Activated T-cell treated with anti-CD3 and anti-CD28 coated beads, Interleukin-2, amount 50 U/mL, for 72 hours (primary cell): ENCODE results near the gene CEL. TPM values are rescaled to one million over a fixed set of nuclear protein-coding genes. Genes with fewer than 3 reads are reported as not detected.

ENCODE experiments used
- ATAC-seq, 2 donors: fragments of 150-1000 bp; cut with Tn5 transposase; replicated peaks in 1 of 2; 2 replicates each; pipeline ENCODE4 v1.10.0; 2021; ENCODE audit warnings: moderate library complexity in 2 of 2, mild to moderate bottlenecking in 1 of 2
- DNase-seq, 2 donors: peaks; one replicate each; pipeline ENCODE4 v3.0.0; 2021 to 2022; ENCODE audit warnings: mixed read lengths in 1 of 2
- H3K27ac Mint-ChIP-seq: one replicate; pipeline ENCODE4 v1.8.0; 2022; ENCODE audit warnings: mild to moderate bottlenecking, moderate library complexity, mixed read lengths
- H3K27me3 Mint-ChIP-seq: one replicate; pipeline ENCODE4 v1.8.0; 2022; ENCODE audit warnings: low read depth, mixed read lengths
- H3K36me3 Mint-ChIP-seq, 2 donors: one replicate each; pipeline ENCODE4 v1.8.0; 2022; ENCODE audit warnings: mixed read lengths in 2 of 2, mild to moderate bottlenecking in 1 of 2; ENCODE audit not compliant: insufficient read depth in 2 of 2
- H3K4me1 Mint-ChIP-seq: one replicate; pipeline ENCODE4 v1.8.0; 2022; ENCODE audit warnings: low read depth, mixed read lengths
- H3K4me3 Mint-ChIP-seq, 2 donors: one replicate each; pipeline ENCODE4 v1.8.0; 2022; ENCODE audit warnings: mild to moderate bottlenecking in 2 of 2, mixed read lengths in 2 of 2, moderate library complexity in 2 of 2
- H3K9me3 Mint-ChIP-seq, 2 donors: one replicate each; pipeline ENCODE4 v1.8.0; 2022; ENCODE audit warnings: mixed read lengths in 2 of 2
- total RNA-seq, 2 donors: library from RNA; stranded (reverse); gene quantifications; one replicate each; pipeline ENCODE4 v1.2.3, GENCODE V29; 2022

Gene CEL
- total RNA-seq, 2 donors from 2014 or later: 1.6 to 3.6 TPM

DNA sequence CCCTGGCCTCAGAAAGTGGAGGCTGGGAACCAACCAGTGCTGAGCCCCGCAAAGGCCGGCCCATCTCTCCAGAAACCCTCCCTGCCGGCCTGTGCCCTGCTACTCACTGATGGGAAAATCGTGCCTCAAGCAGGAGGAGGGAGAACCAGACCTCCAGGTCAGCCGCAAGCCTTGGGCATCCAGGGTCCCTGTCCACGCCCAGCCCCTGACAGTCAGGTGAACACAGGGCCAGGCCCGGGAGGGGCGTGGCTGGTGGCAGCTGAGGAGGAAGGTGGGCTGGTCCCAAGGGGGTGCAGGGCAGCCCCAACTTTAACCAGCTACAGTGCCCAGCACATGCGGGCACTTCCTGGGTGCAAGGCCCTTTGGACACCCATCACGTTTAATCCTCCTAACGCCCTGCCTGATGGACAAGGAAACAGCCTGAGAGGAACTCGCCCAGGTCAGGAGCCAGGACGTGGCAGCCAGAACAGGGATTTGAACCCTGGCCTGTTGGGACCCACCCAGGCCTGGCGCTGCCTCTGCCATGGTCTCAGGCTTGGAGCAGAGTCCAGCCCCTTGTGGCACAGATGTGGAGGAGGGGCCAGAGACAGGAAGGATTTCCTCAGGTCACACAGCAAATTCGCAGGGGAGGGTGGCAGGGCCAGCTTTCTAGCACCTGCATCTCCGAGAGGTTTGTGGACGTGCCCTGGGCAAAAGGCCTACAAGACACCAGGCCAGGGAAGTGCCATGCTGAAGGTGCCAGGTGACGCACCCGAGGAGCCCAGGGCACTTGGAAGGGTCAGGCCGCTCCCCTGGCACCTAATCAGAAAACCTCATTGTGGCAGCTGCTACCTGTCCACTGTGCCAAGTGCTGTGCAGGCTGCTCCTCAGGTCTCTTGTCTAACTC lies 54.8 kb downstream of the CEL start:
- H3K9me3 Mint-ChIP-seq: no peaks in the 10 kb centered on the region
- no peak for ATAC-seq
- no peaks in the 10 kb centered on the region for H3K27me3 Mint-ChIP-seq
- peaks cover 63% of the 10 kb centered on the region for H3K4me1 Mint-ChIP-seq
- no peak overlapping the region for H3K27ac Mint-ChIP-seq
- H3K4me3 Mint-ChIP-seq: peak overlapping the region; percentile 60 to 79
- H3K36me3 Mint-ChIP-seq: no peaks in the 10 kb centered on the region
- DNase-seq: no peak

GRCh38 chr9:133117271-133118178 lies 55.7 kb downstream of the CEL start:
- no peaks in the 10 kb centered on the region for H3K27me3 Mint-ChIP-seq
- H3K4me1 Mint-ChIP-seq: peaks cover 64% of the 10 kb centered on the region
- DNase-seq (no peak), ATAC-seq (no peak)
- H3K9me3 Mint-ChIP-seq: no peaks in the 10 kb centered on the region
- no peak overlapping the region for H3K27ac Mint-ChIP-seq
- H3K36me3 Mint-ChIP-seq: no peaks in the 10 kb centered on the region
- no peak overlapping the region for H3K4me3 Mint-ChIP-seq

DNA sequence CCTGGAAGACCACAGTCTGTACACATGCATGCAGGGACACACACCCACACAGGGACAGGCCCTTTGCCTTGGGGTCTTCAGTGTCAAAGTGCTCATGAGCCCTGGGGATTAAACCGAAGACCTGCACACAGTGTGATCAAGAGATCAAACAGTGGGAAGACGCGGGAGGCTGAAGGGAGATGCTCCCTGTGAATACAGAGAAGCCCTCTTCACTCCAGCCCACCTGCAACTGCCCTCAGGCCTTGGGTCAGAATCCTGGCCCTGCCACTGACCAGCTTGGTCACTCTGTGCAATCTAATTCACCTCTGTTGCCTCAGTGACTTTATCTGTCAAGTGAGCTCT lies 56.4 kb downstream of the CEL start:
- DNase-seq (no peak), ATAC-seq (no peak)
- Mint-ChIP-seq H3K27ac (no peak overlapping the region), H3K4me3 (no peak overlapping the region), H3K4me1 (peaks cover 58% of the 10 kb centered on the region), H3K9me3 (no peaks in the 10 kb centered on the region), H3K27me3 (no peaks in the 10 kb centered on the region), H3K36me3 (no peaks in the 10 kb centered on the region)

- H3K4me1 Mint-ChIP-seq: peaks cover 54% of the 10 kb centered on the region
- H3K36me3 Mint-ChIP-seq: no peaks in the 10 kb centered on the region
- no peak overlapping the region for H3K27ac Mint-ChIP-seq
- DNase-seq (no peak), ATAC-seq (no peak)
- no peaks in the 10 kb centered on the region for H3K27me3 Mint-ChIP-seq
- no peaks in the 10 kb centered on the region for H3K9me3 Mint-ChIP-seq
- H3K4me3 Mint-ChIP-seq: peak overlapping the region; percentile 38 to 42
Observed at GRCh38 chr9:133118568-133118967, 56.8 kb downstream of the CEL start.

- ATAC-seq (no peak), DNase-seq (no peak)
- Mint-ChIP-seq H3K4me3 (peak overlapping the region; percentile 42 to 79), H3K4me1 (peaks cover 53% of the 10 kb centered on the region), H3K27me3 (no peaks in the 10 kb centered on the region), H3K27ac (no peak overlapping the region), H3K9me3 (no peaks in the 10 kb centered on the region), H3K36me3 (no peaks in the 10 kb centered on the region)
Observed at GRCh38 chr9:133119103-133119845, 57.5 kb downstream of the CEL start.

GRCh38 chr9:133119846-133120500 lies 58.2 kb downstream of the CEL start:
- H3K4me1 Mint-ChIP-seq: peaks cover 51% of the 10 kb centered on the region
- peak overlapping the region; percentile 6 for H3K27ac Mint-ChIP-seq
- no peak for DNase-seq
- peaks cover 0 to 1% of the 10 kb centered on the region in 2 donors for H3K36me3 Mint-ChIP-seq
- H3K4me3 Mint-ChIP-seq: peak overlapping the region; percentile 67 to 79
- H3K27me3 Mint-ChIP-seq: no peaks in the 10 kb centered on the region
- ATAC-seq: no peak
- H3K9me3 Mint-ChIP-seq: no peaks in the 10 kb centered on the region

GRCh38 chr9:133120501-133121197 lies 58.9 kb downstream of the CEL start:
- Mint-ChIP-seq H3K36me3 (peaks cover 0 to 1% of the 10 kb centered on the region in 2 donors), H3K27me3 (no peaks in the 10 kb centered on the region), H3K9me3 (no peaks in the 10 kb centered on the region), H3K4me1 (peaks cover 51% of the 10 kb centered on the region), H3K27ac (no peak overlapping the region), H3K4me3 (peak overlapping the region; percentile 67 to 79)
- ATAC-seq (no peak), DNase-seq (no peak)

Other genes with a start within 250 kb of the CEL start
- gene AK8, start 183.7 kb upstream of the CEL start, total RNA-seq: under 1 TPM; 0.24 to 0.63 TPM
- 1 to 10 TPM; 5.2 to 5.8 TPM for gene SPACA9, start 183.1 kb upstream of the CEL start, total RNA-seq
- gene TSC1, start 117.4 kb upstream of the CEL start, total RNA-seq: 10 to 100 TPM; 28.8 to 30.2 TPM
- under 1 TPM in 1 of 2 donors, not detected in 1; 0.12 TPM for gene GFI1B, start 83.3 kb upstream of the CEL start, total RNA-seq
- 100 to 1,000 TPM in 1 of 2 donors, 10 to 100 TPM in 1; 79.5 to 101 TPM for gene GTF3C5, start 31.0 kb upstream of the CEL start, total RNA-seq
- 10 to 100 TPM; 50.7 to 78.2 TPM for gene RALGDS, start 59.3 kb downstream of the CEL start, total RNA-seq
- 1 to 10 TPM in 1 of 2 donors, under 1 TPM in 1; 0.86 to 2.0 TPM for gene GBGT1, start 101.9 kb downstream of the CEL start, total RNA-seq
- not detected for gene OBP2B, start 147.3 kb downstream of the CEL start, total RNA-seq
- not detected for gene ABO, start 213.2 kb downstream of the CEL start, total RNA-seq